ENCODE results near the gene RABIF.

The RABIF gene

DNA sequence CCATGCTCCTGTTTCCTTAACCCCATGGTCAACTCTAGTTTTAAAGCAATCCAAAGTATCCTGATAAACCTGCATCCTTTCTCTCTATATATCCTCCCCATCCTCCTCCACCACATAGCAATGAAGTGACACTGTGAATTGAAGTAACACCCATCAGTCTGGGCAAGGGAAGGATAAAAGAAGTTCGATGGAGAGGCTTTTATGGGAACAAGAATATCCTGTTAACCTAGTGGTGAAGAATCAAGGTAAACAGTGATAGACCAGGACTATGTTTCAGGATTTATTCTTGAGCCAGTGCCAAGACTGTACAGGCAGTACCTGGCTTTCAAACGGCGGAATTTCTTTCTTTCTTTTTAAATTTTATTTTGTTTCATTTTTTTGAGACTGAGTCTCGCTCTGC, 17.6 kb downstream of the RABIF start:
- no peak for DNase-seq

GRCh38 chr1:202862679-202863560, 26.0 kb downstream of the RABIF start:
- no peak for DNase-seq

GRCh38 chr1:202861420-202862132, 27.4 kb downstream of the RABIF start:
- peak; percentile 92 for DNase-seq

DNA sequence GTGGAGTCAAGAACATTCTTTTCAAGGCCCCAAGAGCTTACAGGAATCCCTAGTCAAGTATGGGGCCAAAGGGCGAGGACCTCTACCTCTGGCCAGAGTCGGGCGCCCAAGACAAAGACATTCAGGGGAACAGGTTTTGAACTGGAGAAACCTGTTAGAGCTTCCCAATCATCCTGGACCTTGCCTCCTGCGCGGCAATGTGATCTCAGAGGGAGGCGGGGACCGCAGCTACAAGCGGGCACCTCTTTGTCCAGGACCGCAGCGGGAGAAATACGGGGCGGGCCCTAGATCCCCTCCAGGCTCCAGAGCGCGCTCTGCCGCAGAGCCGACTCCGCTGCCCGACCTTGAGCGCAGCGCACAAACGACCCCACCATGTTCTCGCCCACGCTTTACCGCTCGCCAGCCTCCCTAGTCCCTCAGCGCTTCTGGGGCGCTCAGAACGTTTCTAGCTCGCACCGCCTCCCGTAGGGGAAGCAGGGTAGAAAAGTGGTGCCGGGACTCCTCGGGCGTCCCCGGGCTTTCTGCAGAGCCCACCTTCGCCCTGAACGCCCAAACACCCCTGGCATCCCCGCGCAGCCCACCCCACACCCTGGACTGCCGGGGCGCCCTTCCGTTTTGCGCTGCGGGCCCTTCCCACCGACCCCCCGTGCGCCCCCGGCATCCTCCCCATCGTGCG, 28.1 kb downstream of the RABIF start:
- DNase-seq, result peak; percentile 95

DNA sequence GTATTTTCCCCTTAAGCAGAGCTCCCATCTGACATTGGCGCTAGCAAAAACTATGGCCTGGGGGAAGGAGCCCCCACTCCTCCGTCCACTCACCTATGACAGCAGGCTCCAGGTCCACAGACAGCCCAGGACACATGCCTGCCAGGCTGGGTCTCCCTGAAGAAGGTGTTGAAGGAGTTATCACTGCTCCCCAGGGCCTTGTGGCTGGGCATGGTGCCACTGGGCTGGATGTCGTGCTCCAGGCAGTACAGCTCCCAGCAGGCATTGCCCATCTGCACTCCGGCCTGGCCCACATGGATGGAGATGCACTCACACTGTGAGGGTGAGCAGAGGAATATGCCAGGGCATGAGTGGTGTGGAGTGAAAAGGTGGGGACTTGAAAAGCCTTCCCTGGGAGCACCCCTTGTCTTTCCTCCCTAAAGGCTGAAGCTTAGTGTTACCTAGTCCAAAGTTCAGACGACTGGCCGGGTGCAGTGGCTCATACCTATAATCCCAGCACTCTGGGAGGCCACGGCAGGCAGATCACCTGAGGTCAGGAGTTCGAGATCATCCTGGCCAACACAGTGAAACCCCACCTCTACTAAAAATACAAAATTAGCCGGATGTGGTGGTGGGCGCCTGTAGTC, 30.0 kb downstream of the RABIF start:
- no peak for DNase-seq

DNA sequence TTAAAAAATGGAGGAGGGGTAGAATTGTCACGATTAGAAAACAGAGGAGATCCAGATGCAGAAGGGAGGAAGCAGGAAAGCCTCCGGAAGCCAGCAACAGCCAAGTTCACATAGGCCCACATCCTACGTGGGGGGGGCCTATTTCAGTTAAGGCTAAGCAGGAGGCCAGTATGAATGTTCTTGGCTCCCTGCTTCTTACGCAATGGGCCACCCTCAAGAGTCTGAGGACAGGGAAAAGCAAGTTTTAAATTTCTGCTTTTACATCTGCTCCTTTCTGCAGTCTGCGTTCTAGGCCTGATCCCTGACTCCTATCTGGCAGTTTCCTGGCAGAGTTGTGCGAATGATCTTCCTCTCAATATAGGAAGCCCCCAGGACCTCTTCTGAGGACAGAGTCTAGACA, 30.6 kb downstream of the RABIF start:
- DNase-seq, result no peak

DNA sequence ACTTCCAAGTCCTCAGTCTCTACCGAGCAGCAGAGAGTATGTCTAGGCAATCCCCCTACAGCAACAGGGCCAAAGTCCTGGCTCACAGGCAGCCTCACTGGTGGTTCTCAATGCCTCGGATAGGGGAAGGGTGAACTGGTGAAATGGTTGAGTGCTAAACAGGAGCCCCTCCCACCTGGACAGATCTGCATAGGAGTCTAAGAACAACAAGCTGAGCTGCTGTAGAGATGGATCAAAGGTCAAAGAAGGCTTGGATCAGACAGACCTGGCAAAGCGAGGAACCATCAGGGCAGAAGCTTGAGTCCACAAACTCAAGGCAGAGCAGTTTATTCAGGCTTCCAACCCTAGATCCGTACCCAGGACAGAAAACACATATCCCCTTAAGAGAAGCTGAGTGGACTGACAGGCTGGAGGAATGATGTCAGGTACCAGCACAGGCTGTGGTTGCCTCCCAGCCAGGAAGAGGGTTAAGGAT, 31.8 kb downstream of the RABIF start:
- no peak for DNase-seq

DNA sequence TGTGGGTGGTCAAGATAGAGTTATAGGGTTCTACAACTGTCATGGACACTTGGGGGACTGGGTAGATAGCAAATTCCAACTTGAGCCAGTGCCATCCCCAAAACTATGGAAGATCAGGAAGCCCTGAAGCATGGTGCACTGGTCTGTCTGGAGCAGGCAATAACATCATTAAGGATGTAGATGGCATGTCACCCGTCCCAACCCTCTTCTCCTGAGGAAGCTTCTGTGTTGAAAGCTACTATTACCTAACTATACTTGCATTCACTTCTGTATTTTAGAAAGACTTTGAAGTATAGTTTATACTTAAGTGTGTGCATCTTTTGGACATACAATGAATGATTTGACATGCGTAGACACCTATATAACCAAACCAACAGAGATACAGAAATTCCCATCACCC, 32.9 kb downstream of the RABIF start:
- no peak for DNase-seq

DNA sequence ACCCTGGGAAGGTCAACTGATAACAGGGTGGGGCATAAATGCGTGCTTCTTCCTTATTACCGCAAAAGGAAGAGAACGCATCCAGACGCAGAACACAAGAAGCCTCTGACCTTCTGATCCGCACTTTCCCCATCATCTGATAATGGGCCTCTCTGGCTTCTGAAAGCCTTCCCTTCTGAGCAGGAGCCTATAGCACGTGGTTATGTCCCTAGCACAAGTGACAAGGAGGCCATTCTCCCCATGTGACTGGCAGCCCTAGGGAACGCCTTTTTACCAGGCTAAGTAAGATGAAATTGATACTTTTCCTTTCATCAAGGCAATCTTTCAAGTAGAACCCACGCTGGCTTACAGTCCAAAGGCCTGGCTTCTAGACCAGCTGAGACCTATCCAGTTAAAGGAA, 34.2 kb downstream of the RABIF start:
- no peak for DNase-seq

DNA sequence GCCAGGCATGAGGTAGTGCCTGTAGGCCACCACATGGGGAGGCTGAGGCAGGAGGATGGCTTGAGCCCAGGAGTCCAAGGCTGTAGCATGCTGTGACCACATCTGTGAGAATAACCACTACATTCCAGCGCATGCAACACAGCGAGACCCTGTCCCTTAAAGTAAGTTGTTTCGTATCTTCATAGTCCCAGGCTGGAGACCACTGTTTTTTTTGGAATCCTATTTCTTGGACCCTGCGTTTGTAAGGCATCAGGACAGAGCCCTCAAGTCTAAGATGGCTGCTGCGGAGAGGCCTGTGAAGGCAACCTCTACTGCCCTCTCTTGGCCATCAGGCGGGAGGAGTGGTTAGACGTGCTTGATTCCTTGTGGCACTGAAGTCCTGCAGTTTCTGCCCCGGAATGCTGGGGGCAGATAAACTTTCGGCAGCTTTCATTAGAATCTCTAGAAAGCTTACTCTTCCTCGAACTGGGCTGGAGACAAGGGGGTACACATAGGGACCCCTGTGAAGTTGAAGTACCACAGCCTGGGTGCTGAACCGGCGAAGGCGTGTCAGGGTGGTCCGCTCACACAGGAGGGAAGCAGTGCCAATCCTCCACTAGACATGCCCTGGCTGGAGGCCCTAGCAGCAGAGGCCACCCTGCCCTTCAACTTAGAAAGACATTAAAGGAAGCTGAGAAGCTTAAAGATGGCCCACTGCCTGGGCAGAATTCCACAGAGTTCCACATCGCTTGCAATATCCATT, 36.6 kb downstream of the RABIF start:
- DNase-seq, result no peak

DNA sequence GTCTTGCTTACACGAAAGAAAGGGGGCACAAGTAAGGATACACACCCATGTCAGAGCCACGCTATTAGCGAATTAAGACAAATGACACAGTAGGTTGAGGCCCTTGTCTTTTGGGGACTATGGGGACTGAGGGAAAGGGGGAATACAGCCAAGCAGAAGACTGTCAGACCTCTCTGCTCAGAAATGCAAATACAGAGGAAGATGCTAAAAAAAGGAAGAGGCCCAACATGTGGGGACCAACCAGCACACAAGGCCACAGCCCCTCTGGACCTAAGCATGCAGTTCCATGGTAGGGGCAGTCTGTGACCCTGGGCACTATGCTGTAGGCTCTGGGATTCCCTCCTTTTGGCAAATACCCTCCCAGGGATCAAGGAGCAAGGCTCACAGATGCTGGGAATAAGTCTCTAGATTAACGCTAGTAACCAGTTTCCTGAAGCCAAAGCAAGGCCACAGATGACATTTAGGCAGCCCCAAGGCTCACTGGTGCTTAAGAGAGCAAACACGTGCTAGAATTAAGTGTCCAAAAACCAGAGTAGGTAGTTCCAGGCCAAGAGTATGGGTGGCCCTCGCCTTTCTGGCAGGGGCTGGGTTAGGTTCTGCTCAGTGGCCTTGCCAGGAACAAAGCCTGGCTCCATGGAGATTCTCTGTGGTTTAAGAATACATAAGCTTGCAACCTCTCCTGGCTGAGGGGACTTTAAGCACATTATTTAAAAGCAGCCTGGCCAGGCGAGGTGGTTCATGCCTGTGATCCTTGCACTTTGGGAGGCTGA, 38.2 kb downstream of the RABIF start:
- no peak for DNase-seq

DNA sequence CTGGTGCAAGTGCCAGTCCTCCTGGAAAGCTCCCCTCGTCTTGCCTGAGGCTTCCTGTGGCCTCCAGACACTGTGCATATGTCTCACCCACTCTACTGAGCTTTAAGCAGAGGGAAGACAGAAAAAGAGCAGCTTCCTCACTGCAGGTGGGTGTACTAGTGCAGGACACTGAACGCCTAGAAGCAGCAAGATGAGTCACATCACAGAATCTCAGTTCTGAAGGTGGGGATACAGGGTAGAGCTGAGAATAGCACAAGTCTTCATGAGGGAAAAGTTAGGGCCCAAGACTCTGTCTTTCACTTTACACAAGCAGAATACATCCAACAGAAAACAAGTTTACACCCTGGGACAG, 40.8 kb downstream of the RABIF start:
- no peak for DNase-seq

- no peak for DNase-seq
Measured at GRCh38 chr1:202844935-202845334, 44.0 kb downstream of the RABIF start.

GRCh38 chr1:202844259-202844658, 44.7 kb downstream of the RABIF start:
- no peak for DNase-seq

GRCh38 chr1:202843081-202843480, 45.9 kb downstream of the RABIF start:
- DNase-seq, result no peak

DNA sequence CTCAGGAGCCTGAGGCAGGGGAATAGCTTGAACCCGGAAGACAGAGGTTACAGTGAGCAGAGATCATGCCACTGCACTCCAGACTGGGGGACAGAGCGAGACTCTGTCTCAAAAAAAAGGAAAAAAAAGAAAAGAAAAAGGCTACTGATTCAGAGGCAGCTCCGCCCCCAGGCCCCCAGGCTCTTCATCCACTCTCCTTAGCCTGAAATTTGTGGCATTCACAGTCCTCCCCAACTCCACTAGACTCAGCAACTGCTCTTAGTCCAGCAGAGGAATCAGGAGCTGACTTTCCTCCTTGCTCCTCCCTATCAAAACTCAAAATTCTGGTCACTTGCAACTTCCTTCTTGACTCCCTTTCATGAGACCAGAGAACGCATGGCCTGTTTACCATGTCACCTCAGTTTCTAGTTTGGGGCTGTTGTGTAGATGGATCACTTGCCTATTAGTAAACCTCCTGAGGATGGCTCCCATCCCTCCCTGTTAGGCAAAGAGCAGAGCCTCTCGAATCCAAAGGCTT, 51.1 kb downstream of the RABIF start:
- no peak for DNase-seq

- DNase-seq, result no peak
Measured at GRCh38 chr1:202836623-202837403, 52.1 kb downstream of the RABIF start.

- no peak for DNase-seq
Measured at GRCh38 chr1:202835548-202836072, 53.3 kb downstream of the RABIF start.

GRCh38 chr1:202834771-202835547, 54.0 kb downstream of the RABIF start:
- no peak for DNase-seq

DNA sequence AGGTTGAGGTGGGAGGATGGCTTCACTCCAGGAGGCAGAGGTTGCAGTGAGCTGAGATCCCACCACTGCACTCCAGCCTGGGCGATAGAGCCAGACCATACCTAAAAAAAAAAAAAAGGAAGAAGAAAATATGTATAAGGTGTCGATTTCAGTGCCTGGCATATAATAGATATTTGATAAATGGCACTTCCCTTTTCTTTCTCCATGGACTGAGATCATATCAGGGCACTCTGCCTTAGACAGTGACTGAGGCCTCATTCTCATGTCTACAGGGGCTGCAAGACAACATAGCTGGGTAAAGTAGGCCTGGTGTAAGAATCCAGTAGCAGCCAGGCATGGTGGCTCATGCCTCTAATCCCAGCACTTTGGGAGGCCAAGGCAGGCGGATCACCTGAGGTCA, 57.0 kb downstream of the RABIF start:
- no peak for DNase-seq

Measured in NCI-H1048 (cell line).